Aorta (tissue), 5 donors: ENCODE results near the gene TMPRSS3. TPM values are rescaled to one million over a fixed set of nuclear protein-coding genes. Genes with fewer than 3 reads are reported as not detected.

Experiments
- ATAC-seq: fragments of 200-7000 bp; cut with Tn5 transposase; one replicate; pipeline ENCODE4 v1.9.1; 2022; ENCODE audit warnings: moderate library complexity; ENCODE audit not compliant: low FRiP score
- DNase-seq, 2 donors: peaks; one replicate each; pipeline ENCODE4 v3.0.0-alpha.2; 2020
- H3K27ac ChIP-seq, 2 donors: one replicate each; pipeline ENCODE4 v1.5.1; 2013; ENCODE audit warnings: low read length in 2 of 2, mild to moderate bottlenecking in 2 of 2, moderate library complexity in 2 of 2, control low read depth in 1 of 2, inconsistent platforms in 1 of 2, low read depth in 1 of 2
- H3K27me3 ChIP-seq, 2 donors: one replicate each; pipeline ENCODE4 v1.6.1; 2013; ENCODE audit warnings: control low read depth in 1 of 2, low read length in 1 of 2, mild to moderate bottlenecking in 1 of 2, moderate library complexity in 1 of 2; ENCODE audit not compliant: insufficient read depth in 2 of 2, control insufficient read depth in 1 of 2
- H3K36me3 ChIP-seq, 2 donors: one replicate each; pipeline ENCODE4 v1.6.1; 2013; ENCODE audit warnings: control low read depth in 1 of 2, low read length in 1 of 2, mild to moderate bottlenecking in 1 of 2; ENCODE audit not compliant: insufficient read depth in 2 of 2, control insufficient read depth in 1 of 2
- H3K4me1 ChIP-seq, 2 donors: one replicate each; pipeline ENCODE4 v1.6.1; 2013; ENCODE audit warnings: low read length in 2 of 2, control low read depth in 1 of 2, mild to moderate bottlenecking in 1 of 2, moderate library complexity in 1 of 2; ENCODE audit not compliant: insufficient read depth in 2 of 2, control insufficient read depth in 1 of 2
- H3K4me3 ChIP-seq, 2 donors: one replicate each; pipeline ENCODE4 v1.5.1; 2013; ENCODE audit warnings: low read length in 2 of 2, control low read depth in 1 of 2, mild to moderate bottlenecking in 1 of 2
- H3K9me3 ChIP-seq: one replicate; pipeline ENCODE4 v1.6.1; 2013; ENCODE audit warnings: mild to moderate bottlenecking, low read length; ENCODE audit not compliant: control insufficient read depth
- WGBS, 2 donors: extraction: QIAGEN DNeasy Blood & Tissue Kit; methylation state at CpG; one replicate each; pipeline ENCODE4 v1.1.7; 2013; 5-methylcytosine and 5-hydroxymethylcytosine counted together
- intact Hi-C, 2 donors: fragments of 100-400 bp; cut with DNase I; formaldehyde crosslinking; loops; one replicate each; pipeline versions ENCODE4 v1.14.2 to v1.15.0; 2022
- polyA plus RNA-seq, 2 donors: library from polyadenylated mRNA; stranded (reverse); fragments of 200-250 nt; gene quantifications; one replicate each; pipeline ENCODE4 v1.2.3, GENCODE V29; 2013
- total RNA-seq, 2 donors: library from RNA; stranded (reverse); fragmentation: NEBNext Ultra II Directional; extraction: Animal tissue kit (Norgen Biotek cat#: 25700); gene quantifications; one replicate each; pipeline ENCODE4 v1.2.1, GENCODE V29; 2021
- donor health status: healthy with polysubstance abuse.
- donor health status: Bipolar disorder and iron deficiency.
- donor health status: DM: no; HTN: no; CAD: no.
- donor health status: DM: no; HTN: no; CAD: no.
- donor health status: DM: yes; HTN: yes; CAD: no.

The TMPRSS3 gene
- total and polyA plus RNA-seq, 4 donors, result 0.15 TPM; not detected in 2

DNA sequence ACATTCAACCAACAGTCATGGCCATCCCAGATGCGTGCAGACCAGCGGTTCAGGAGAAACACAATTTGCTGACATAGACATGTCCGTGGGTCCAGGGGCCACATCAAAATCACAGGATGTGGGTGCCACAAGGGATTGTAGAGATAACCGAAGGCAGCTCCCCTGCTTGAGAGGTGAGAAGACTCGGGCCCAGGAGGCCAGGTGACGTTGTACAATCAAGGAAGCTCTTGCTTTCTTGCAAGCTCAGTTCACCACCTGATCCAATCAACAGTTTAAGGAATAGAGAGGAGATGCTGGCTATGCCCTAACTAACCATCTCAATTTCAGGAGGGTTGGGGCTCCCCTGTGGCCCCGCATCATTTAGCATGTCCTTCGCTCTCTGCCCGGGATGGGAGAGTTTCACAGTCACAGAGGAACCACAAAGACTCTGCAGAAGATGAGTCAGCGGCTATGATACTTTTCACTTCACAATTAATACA lies 27.4 kb upstream of the TMPRSS3 start:
- no peak overlapping the region for H3K27ac ChIP-seq
- DNase-seq (no peak), ATAC-seq (no peak)
- H3K36me3 ChIP-seq, result no peaks in the 10 kb centered on the region
- intact Hi-C loops, result no loop called here
- no peak overlapping the region for H3K4me3 ChIP-seq
- no peaks in the 10 kb centered on the region for H3K4me1 ChIP-seq
- H3K9me3 ChIP-seq, result peaks cover 3% of the 10 kb centered on the region
- no peaks in the 10 kb centered on the region for H3K27me3 ChIP-seq
- WGBS, 2 donors, result 80 to 84% methylated on average over 10 of the region's 10 CpGs

GRCh38 chr21:42421018-42421793 lies 25.4 kb upstream of the TMPRSS3 start:
- Histone ChIP-seq H3K36me3 (no peaks in the 10 kb centered on the region), H3K27ac (no peak overlapping the region), H3K9me3 (peaks cover 4% of the 10 kb centered on the region), H3K27me3 (no peaks in the 10 kb centered on the region), H3K4me1 (no peaks in the 10 kb centered on the region), H3K4me3 (no peak overlapping the region)
- intact Hi-C loops, result no loop called here
- ATAC-seq, result no peak
- DNase-seq, result no peak
- WGBS, 2 donors, result 72 to 76% methylated on average over 3 of the region's 3 CpGs

- DNase-seq (no peak), ATAC-seq (no peak)
- intact Hi-C loops, result no loop called here
- H3K27me3 ChIP-seq, result no peaks in the 10 kb centered on the region
- no peak overlapping the region for H3K27ac ChIP-seq
- no peak overlapping the region for H3K4me3 ChIP-seq
- H3K9me3 ChIP-seq, result peaks cover 4% of the 10 kb centered on the region
- WGBS, 2 donors, result 85 to 89% methylated on average over 6 of the region's 6 CpGs
- no peaks in the 10 kb centered on the region for H3K36me3 ChIP-seq
- no peaks in the 10 kb centered on the region for H3K4me1 ChIP-seq
These were observed 24.0 kb upstream of the TMPRSS3 start for GRCh38 chr21:42419845-42420244.

GRCh38 chr21:42418886-42419285 lies 23.0 kb upstream of the TMPRSS3 start:
- Histone ChIP-seq H3K27ac (no peak overlapping the region), H3K4me3 (no peak overlapping the region), H3K27me3 (no peaks in the 10 kb centered on the region), H3K4me1 (no peaks in the 10 kb centered on the region), H3K9me3 (peaks cover 4% of the 10 kb centered on the region), H3K36me3 (no peaks in the 10 kb centered on the region)
- no peak for ATAC-seq
- intact Hi-C loops, result no loop called here
- DNase-seq, result no peak
- WGBS, 2 donors, result 27 to 36% methylated on average over 4 of the region's 4 CpGs

GRCh38 chr21:42417533-42417932 lies 21.7 kb upstream of the TMPRSS3 start:
- Histone ChIP-seq H3K9me3 (peaks cover 4% of the 10 kb centered on the region), H3K27ac (no peak overlapping the region), H3K4me3 (no peak overlapping the region), H3K27me3 (no peaks in the 10 kb centered on the region), H3K36me3 (no peaks in the 10 kb centered on the region), H3K4me1 (no peaks in the 10 kb centered on the region)
- DNase-seq, result no peak
- no peak for ATAC-seq
- intact Hi-C loops, result no loop called here
- WGBS, 2 donors, result 82 to 86% methylated on average over 6 of the region's 6 CpGs

- Histone ChIP-seq H3K27me3 (no peaks in the 10 kb centered on the region), H3K9me3 (peaks cover 2% of the 10 kb centered on the region), H3K36me3 (no peaks in the 10 kb centered on the region), H3K27ac (no peak overlapping the region), H3K4me1 (no peaks in the 10 kb centered on the region), H3K4me3 (no peak overlapping the region)
- intact Hi-C loops, result no loop called here
- 42 to 45% methylated on average over 27 of the region's 27 CpGs for WGBS, 2 donors
- ATAC-seq, result no peak
- no peak for DNase-seq
These were observed 19.3 kb upstream of the TMPRSS3 start for GRCh38 chr21:42414928-42415769.

DNA sequence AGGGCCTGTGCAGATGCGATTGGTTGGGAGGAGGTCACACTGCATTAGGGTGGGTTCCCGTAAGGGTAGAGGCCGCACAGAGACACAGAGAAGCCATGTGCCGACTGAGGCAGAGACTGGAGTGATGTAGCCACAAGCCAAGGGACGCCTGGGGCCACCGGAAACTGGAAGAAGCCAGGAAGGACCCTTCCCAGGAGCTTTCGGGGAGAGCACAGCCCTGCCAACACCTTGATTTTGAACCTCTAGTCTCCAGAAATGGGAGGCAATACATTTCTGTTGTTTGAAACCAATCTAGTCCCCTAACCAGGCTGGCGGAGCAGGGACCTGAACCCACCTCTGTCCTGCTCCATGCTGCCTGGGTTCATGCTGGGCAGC lies 18.7 kb upstream of the TMPRSS3 start:
- Histone ChIP-seq H3K4me3 (no peak overlapping the region), H3K36me3 (no peaks in the 10 kb centered on the region), H3K27me3 (no peaks in the 10 kb centered on the region), H3K9me3 (peaks cover 2% of the 10 kb centered on the region), H3K27ac (no peak overlapping the region), H3K4me1 (no peaks in the 10 kb centered on the region)
- no peak for DNase-seq
- intact Hi-C loops, result no loop called here
- 91 to 96% methylated on average over 8 of the region's 8 CpGs for WGBS, 2 donors
- no peak for ATAC-seq

GRCh38 chr21:42414066-42414465 lies 18.2 kb upstream of the TMPRSS3 start:
- Histone ChIP-seq H3K4me3 (no peak overlapping the region), H3K27me3 (no peaks in the 10 kb centered on the region), H3K27ac (no peak overlapping the region), H3K4me1 (no peaks in the 10 kb centered on the region), H3K36me3 (no peaks in the 10 kb centered on the region), H3K9me3 (peaks cover 2% of the 10 kb centered on the region)
- 89 to 90% methylated on average over 8 of the region's 8 CpGs for WGBS, 2 donors
- no peak for ATAC-seq
- no peak for DNase-seq
- intact Hi-C loops, result no loop called here
